Breast epithelium (tissue), 4 donors: ENCODE measurements around the gene CA10. TPM values are rescaled to one million over a fixed set of nuclear protein-coding genes. Genes with fewer than 3 reads are reported as not detected.

ENCODE experiments used
- DNase-seq, 2 donors: peaks; one replicate each; pipeline ENCODE4 v3.0.0-alpha.2; 2019; ENCODE audit warnings: low spot score in 2 of 2
- H3K27ac ChIP-seq, 2 donors: fragments of 200-600 bp; sonication (generic) in 1 of 2; one replicate each; pipeline ENCODE4 v1.5.1; 2016 to 2019; ENCODE audit warnings: mild to moderate bottlenecking in 1 of 2
- H3K27me3 ChIP-seq, 2 donors: fragments of 200-600 bp; sonication (generic) in 1 of 2; one replicate each; pipeline versions ENCODE4 v1.5.1 to v1.6.0; 2017 to 2019; ENCODE audit warnings: control low read depth in 1 of 2, mild to moderate bottlenecking in 1 of 2
- H3K36me3 ChIP-seq: fragments of 200-600 bp; one replicate; pipeline ENCODE4 v1.5.1; 2019
- H3K4me1 ChIP-seq, 2 donors: fragments of 200-600 bp; sonication (generic); one replicate each; pipeline ENCODE4 v1.5.1; 2016 to 2019; ENCODE audit warnings: control low read depth in 1 of 2
- H3K4me3 ChIP-seq, 3 donors: fragments of 200-600 bp; sonication (generic); 1 replicate in 2 of 3; 2 replicates in 1 of 3; pipeline ENCODE4 v1.5.1; 2016 to 2019; ENCODE audit warnings: mild to moderate bottlenecking in 3 of 3, moderate library complexity in 2 of 3
- H3K9me3 ChIP-seq, 2 donors: fragments of 200-600 bp; sonication (generic) in 1 of 2; one replicate each; pipeline ENCODE4 v1.5.1; 2016 to 2019; ENCODE audit warnings: control low read depth in 1 of 2
- CTCF ChIP-seq, 3 donors: fragments of 450-650 bp; IDR thresholded peaks; one replicate each; pipeline ENCODE4 v1.5.1; 2016 to 2017; ENCODE audit warnings: antibody characterized with exemption in 3 of 3, mild to moderate bottlenecking in 3 of 3, moderate library complexity in 3 of 3
- POLR2A ChIP-seq: fragments of 450-650 bp; IDR thresholded peaks from one replicate; pipeline ENCODE4 v1.6.1; 2016; ENCODE audit warnings: antibody characterized with exemption, mild to moderate bottlenecking, moderate library complexity
- POLR2AphosphoS5 ChIP-seq, 3 donors: sonication (generic); formaldehyde crosslinking; IDR thresholded peaks; one replicate each; pipeline ENCODE4 v1.6.1; 2017; ENCODE audit warnings: antibody characterized with exemption in 3 of 3
- intact Hi-C: fragments of 100-400 bp; cut with DNase I; formaldehyde crosslinking; loops from one replicate; pipeline ENCODE4 v1.15.1; 2023; ENCODE audit warnings: low total_unique reads
- total RNA-seq, 3 donors: library from RNA; depleted of rRNA; stranded (reverse); fragments of >200 nt; gene quantifications; one replicate each; pipeline ENCODE4 v1.1.0, GENCODE V29; 2016

Gene CA10
- total RNA-seq, 3 donors from 2014 or later = not detected

- H3K27me3 ChIP-seq = peaks cover 0 to 6% of the 10 kb centered on the region in 2 donors
- H3K4me1 ChIP-seq = no peaks in the 10 kb centered on the region
- no peak for DNase-seq
Observed at GRCh38 chr17:52145476-52145875, 13.0 kb downstream of the CA10 start.

GRCh38 chr17:52143542-52143941 lies 15.0 kb downstream of the CA10 start:
- Histone ChIP-seq H3K9me3 (no peaks in the 10 kb centered on the region), H3K27ac (no peak overlapping the region), H3K4me3 (no peak overlapping the region), H3K36me3 (no peaks in the 10 kb centered on the region), H3K4me1 (no peaks in the 10 kb centered on the region), H3K27me3 (peaks cover 0 to 6% of the 10 kb centered on the region in 2 donors)
- TF ChIP-seq POLR2A = no peak
- TF ChIP-seq POLR2AphosphoS5 (IDR thresholded peaks at IDR 0.05) = no peak
- no peak for TF ChIP-seq CTCF (IDR thresholded peaks at IDR 0.05)
- intact Hi-C loops = no loop called here
- no peak for DNase-seq

More at GRCh38 chr17:52145476-52145875, 13.0 kb downstream of the CA10 start:
- Histone ChIP-seq H3K36me3 (no peaks in the 10 kb centered on the region), H3K4me3 (no peak overlapping the region), H3K9me3 (no peaks in the 10 kb centered on the region), H3K27ac (no peak overlapping the region)
- TF ChIP-seq POLR2A = no peak
- TF ChIP-seq POLR2AphosphoS5 (IDR thresholded peaks at IDR 0.05) = no peak
- TF ChIP-seq CTCF (IDR thresholded peaks at IDR 0.05) = no peak
- intact Hi-C loops = no loop called here

GRCh38 chr17:52140601-52141000 lies 17.9 kb downstream of the CA10 start:
- no peak for DNase-seq
- TF ChIP-seq CTCF (IDR thresholded peaks at IDR 0.05) (no peak), POLR2A (no peak), POLR2AphosphoS5 (IDR thresholded peaks at IDR 0.05) (no peak)
- Histone ChIP-seq H3K27ac (no peak overlapping the region), H3K36me3 (no peaks in the 10 kb centered on the region), H3K4me3 (no peak overlapping the region), H3K9me3 (no peaks in the 10 kb centered on the region), H3K4me1 (no peaks in the 10 kb centered on the region), H3K27me3 (peaks cover 0 to 6% of the 10 kb centered on the region in 2 donors)
- intact Hi-C loops = no loop called here

- H3K4me3 ChIP-seq = no peak overlapping the region
- H3K36me3 ChIP-seq = no peaks in the 10 kb centered on the region
- no peaks in the 10 kb centered on the region for H3K9me3 ChIP-seq
- H3K4me1 ChIP-seq = no peaks in the 10 kb centered on the region
- intact Hi-C loops = no loop called here
- DNase-seq = no peak
- TF ChIP-seq POLR2A = no peak
- no peak for TF ChIP-seq POLR2AphosphoS5 (IDR thresholded peaks at IDR 0.05)
- TF ChIP-seq CTCF (IDR thresholded peaks at IDR 0.05) = no peak
- H3K27ac ChIP-seq = no peak overlapping the region
- peaks cover 0 to 18% of the 10 kb centered on the region in 2 donors for H3K27me3 ChIP-seq
Observed at GRCh38 chr17:52138752-52139151, 19.8 kb downstream of the CA10 start.

GRCh38 chr17:52138350-52138749 lies 20.2 kb downstream of the CA10 start:
- Histone ChIP-seq H3K9me3 (no peaks in the 10 kb centered on the region), H3K27me3 (peaks cover 0 to 18% of the 10 kb centered on the region in 2 donors), H3K4me3 (no peak overlapping the region), H3K4me1 (no peaks in the 10 kb centered on the region), H3K27ac (no peak overlapping the region), H3K36me3 (no peaks in the 10 kb centered on the region)
- intact Hi-C loops = no loop called here
- TF ChIP-seq CTCF (IDR thresholded peaks at IDR 0.05) = no peak
- no peak for TF ChIP-seq POLR2AphosphoS5 (IDR thresholded peaks at IDR 0.05)
- no peak for TF ChIP-seq POLR2A
- no peak for DNase-seq
